HTR-8/SVneo (cell line): ENCODE results near the gene PCDHGB7.
"Not testable (repeated sequence)": the region's sequence is repeated elsewhere in the genome, so short reads cannot be mapped to it uniquely, and the experiment has no call there.

Experiments
- DNase-seq: peaks from one replicate; pipeline ENCODE4 v3.0.0; 2011; ENCODE audit warnings: low spot score, mixed read lengths; ENCODE audit not compliant: insufficient read length
- FAIRE-seq: peaks from 2 replicates; lab custom pipeline; 2011; peaks lifted over from hg19 to GRCh38; lab: Jason Lieb, UNC

The PCDHGB7 gene

DNA sequence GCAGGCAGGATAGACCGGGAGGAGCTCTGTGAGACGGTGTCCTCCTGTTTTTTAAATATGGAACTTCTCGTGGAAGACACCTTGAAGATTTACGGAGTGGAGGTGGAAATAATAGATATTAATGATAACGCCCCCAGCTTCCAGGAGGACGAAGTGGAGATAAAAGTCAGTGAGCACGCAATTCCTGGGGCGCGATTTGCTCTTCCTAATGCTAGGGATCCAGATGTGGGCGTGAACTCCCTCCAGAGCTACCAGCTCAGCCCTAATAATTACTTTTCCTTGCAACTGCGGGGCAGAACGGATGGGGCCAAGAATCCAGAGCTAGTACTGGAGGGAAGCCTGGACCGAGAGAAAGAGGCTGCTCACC lies 4.0 kb downstream of the PCDHGB7 start:
- DNase-seq (no peak), FAIRE-seq (no peak)

DNA sequence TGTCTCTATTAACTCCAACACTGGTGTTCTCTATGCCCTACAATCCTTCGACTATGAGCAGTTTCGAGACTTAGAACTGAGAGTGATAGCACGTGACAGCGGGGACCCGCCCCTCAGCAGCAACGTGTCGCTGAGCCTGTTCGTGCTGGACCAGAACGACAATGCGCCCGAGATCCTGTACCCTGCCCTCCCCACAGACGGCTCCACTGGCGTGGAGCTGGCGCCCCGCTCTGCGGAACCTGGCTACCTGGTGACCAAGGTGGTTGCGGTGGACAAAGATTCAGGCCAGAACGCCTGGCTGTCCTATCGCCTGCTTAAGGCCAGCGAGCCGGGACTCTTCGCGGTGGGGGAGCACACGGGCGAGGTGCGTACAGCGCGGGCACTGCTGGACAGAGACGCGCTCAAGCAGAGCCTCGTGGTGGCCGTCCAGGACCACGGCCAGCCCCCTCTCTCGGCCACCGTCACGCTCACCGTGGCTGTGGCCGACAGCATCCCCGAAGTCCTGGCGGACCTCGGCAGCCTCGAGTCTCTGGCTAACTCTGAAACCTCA lies 5.3 kb downstream of the PCDHGB7 start:
- FAIRE-seq (no peak), DNase-seq (no peak)

DNA sequence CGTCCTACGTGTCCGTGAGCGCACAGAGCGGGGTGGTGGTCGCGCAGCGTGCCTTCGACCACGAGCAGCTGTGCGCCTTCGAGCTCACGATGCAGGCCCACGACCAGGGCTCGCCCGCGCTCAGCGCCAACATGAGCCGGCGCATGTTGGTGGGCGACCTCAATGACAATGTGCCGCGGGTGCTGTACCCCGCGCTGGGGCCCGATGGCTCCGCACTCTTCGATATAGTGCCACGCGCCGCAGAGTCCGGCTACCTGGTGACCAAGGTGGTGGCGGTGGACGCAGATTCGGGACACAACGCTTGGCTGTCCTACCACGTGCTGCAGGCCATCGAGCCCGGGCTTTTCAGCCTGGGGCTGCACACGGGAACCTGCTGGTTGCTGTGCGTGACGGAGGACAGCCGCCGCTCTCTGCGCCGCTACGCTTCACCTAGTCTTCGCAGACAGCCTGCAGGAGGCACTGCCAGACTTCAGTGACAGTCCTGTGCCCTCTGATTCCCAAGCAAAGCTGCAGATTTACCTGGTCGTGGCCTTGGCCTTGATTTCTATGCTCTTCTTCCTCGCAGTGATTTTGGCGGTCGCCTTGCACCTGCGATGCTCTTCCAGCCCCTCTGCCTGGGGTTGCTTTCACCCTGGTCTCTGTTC lies 10.4 kb downstream of the PCDHGB7 start:
- DNase-seq (no peak), FAIRE-seq (no peak)

DNA sequence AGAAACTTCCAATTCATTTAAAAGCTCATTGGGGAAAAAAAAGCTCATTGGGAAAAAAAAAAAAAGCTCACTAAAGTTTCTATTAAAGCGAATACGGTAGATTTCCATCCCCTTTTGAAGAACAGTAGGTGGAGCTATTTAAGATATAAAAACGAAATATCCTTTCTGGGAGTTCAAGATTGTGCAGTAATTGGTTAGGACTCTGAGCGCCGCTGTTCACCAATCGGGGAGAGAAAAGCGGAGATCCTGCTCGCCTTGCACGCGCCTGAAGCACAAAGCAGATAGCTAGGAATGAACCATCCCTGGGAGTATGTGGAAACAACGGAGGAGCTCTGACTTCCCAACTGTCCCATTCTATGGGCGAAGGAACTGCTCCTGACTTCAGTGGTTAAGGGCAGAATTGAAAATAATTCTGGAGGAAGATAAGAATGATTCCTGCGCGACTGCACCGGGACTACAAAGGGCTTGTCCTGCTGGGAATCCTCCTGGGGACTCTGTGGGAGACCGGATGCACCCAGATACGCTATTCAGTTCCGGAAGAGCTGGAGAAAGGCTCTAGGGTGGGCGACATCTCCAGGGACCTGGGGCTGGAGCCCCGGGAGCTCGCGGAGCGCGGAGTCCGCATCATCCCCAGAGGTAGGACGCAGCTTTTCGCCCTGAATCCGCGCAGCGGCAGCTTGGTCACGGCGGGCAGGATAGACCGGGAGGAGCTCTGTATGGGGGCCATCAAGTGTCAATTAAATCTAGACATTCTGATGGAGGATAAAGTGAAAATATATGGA lies 13.0 kb downstream of the PCDHGB7 start, which contains the start of gene PCDHGA12:
Gene PCDHGA12, plus strand, starts transcription at position 176 of the 782 bp plus-strand sequence. Its CDS starts 253 bp downstream, at position 429.
- FAIRE-seq (no peak), DNase-seq (no peak)

DNA sequence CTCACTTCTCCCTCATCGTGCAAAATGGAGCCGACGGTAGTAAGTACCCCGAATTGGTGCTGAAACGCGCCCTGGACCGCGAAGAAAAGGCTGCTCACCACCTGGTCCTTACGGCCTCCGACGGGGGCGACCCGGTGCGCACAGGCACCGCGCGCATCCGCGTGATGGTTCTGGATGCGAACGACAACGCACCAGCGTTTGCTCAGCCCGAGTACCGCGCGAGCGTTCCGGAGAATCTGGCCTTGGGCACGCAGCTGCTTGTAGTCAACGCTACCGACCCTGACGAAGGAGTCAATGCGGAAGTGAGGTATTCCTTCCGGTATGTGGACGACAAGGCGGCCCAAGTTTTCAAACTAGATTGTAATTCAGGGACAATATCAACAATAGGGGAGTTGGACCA lies 13.8 kb downstream of the PCDHGB7 start:
- no peak for DNase-seq

DNA sequence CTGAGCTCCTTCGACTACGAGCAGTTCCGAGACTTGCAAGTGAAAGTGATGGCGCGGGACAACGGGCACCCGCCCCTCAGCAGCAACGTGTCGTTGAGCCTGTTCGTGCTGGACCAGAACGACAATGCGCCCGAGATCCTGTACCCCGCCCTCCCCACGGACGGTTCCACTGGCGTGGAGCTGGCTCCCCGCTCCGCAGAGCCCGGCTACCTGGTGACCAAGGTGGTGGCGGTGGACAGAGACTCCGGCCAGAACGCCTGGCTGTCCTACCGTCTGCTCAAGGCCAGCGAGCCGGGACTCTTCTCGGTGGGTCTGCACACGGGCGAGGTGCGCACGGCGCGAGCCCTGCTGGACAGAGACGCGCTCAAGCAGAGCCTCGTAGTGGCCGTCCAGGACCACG lies 14.8 kb downstream of the PCDHGB7 start:
- DNase-seq, FAIRE-seq: not testable (repeated sequence)

More for the DNA sequence above, 13.8 kb downstream of the PCDHGB7 start:
- no peak for FAIRE-seq

DNA sequence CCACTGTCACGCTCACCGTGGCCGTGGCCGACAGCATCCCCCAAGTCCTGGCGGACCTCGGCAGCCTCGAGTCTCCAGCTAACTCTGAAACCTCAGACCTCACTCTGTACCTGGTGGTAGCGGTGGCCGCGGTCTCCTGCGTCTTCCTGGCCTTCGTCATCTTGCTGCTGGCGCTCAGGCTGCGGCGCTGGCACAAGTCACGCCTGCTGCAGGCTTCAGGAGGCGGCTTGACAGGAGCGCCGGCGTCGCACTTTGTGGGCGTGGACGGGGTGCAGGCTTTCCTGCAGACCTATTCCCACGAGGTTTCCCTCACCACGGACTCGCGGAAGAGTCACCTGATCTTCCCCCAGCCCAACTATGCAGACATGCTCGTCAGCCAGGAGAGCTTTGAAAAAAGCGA lies 15.2 kb downstream of the PCDHGB7 start:
- not testable (repeated sequence) for DNase-seq, FAIRE-seq

DNA sequence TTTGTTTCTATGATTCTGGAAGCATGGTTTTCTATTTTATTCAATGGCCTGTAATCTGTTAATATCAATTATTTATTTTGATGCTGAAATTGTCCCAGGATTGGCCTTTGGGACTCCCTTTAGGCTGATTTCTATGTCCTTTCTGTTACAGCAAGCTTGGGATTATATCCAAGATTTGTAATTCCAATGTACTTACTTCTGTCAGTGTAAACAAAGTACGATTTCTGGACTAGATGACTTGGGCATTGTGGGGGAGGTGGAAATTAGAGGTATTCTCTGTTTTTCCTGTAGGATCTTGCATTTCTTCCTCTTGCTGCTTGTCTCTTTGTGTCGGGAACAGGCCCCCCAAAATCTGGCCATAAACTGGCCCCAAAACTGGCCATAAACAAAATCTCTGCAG lies 16.5 kb downstream of the PCDHGB7 start:
- FAIRE-seq = no peak

DNA sequence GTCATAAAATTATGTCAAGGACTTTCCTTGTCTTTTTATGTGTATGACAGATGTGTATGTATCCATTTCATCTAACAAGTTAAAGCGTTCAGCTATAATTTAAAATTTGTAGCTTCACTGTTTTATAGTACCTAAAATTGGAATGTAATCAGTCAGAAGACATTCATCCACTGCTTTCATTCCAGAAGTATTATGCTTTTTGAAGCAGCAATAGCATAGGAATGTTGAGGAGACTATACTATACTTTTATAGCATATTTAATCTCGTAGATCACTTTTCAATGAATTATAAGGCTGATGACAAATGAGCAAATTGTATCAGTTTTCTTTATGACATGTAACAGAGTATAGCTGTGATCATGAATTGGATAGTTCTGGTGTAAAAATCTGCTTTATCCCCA lies 19.7 kb downstream of the PCDHGB7 start:
- FAIRE-seq (no peak), DNase-seq (no peak)

More for the DNA sequence above, 16.5 kb downstream of the PCDHGB7 start:
- no peak for DNase-seq

DNA sequence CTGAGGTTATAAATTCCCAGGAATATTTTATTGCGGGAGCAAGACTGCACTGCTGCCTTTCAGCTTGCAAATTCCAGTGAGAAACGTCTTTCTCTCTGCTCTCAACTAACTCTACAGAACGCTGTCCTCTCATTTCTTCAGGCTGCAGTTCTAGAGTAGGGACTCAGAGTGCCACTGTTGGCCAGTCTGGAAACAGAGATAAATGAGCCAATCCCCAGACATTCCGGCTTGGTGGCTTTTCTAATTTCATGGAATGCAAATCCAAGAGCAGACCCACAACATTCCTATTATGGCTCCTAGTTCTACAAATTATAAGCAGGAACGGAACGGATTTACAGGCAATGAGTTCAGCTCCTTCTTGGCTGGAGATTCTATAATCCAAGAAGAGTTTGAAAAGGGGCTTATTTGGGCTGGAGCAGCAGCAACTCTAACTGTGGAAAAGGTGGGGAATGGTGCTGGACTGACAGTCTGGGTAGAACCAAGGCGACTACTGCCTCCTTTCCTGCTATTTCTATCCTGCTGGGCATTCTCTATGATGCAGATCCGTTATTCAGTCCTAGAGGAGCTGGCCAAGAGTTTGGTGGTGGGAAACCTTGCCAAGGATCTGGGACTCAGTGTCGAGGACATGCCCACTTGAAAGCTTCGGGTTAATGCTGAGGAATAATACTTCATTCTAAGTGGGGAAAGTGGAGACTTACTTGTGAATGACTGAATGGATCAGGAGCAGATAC lies 22.1 kb downstream of the PCDHGB7 start:
- no peak for FAIRE-seq
- no peak for DNase-seq

DNA sequence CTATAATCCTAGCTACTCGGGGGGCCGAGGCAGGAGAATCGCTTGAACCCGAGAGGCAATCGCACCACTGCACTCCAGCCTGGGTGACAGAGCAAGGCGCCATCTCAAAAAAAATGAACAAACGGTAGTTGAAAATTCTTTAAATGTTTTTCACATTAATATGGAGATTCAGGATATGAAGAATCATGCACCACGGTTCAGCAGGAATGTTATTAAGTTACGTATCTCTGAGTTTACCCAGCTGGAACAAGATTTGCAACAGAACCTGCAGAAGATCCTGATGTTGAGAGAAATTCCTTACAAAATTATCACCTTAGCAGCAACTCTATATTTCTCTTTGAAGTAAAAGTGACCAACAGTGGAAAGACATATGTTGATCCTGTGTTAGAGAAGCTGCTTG lies 22.9 kb downstream of the PCDHGB7 start:
- FAIRE-seq = no peak
- no peak for DNase-seq

DNA sequence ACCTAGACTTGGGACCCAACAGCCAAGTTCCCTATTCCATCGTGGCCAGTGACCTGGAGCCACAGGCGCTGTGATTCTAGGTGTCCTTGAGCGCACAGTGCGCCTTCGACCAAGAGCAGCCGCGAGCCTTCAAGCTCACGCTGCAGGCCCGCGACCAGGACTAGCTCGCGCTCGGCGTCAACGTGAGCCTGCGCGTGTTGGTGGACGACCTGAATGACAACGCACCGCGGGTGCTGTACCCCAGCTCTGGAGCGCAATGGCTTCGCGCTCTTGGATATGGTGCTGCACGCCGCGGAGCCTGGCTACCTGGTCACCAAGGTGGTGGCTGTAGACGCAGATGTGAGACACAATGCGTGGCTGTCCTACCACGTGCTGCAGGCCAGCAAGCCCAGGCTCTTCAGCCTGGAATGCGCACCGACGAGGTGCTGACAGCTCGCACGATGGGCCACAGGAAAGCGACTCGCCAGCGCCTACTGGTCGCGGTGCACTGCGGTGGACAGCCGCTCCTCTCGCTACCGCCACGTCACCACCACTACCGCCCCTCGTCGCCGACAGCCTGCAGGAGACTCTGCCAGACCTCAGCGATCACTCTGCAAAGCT lies 24.2 kb downstream of the PCDHGB7 start:
- DNase-seq (no peak), FAIRE-seq (no peak)

DNA sequence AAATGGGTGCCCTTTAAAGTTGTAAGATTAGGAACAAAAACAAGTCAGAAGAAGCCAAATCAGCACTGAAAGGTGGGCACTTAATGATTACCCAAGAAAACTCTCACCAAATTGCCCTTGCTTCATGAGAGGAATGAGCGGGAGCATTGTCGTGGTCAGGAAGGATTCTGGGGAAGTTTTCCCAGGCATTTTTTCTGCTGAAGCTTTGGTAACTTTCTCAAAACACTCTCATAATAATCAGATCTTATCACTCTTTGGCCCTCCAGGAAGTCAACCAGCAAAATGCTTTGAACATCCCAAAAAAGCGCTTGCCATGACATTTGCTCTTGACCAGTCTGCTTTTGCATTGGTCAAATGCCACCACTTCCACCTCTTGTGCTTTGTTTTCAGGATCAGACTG lies 47.9 kb downstream of the PCDHGB7 start:
- FAIRE-seq (no peak), DNase-seq (no peak)
